Measurements from ENCODE around the gene ANKRD31. TPM values are rescaled to one million over a fixed set of nuclear protein-coding genes. Genes with fewer than 3 reads are reported as not detected.

ANKRD31 gene
- polyA plus RNA-seq, 1 experiment = 0.06 TPM

- Histone ChIP-seq H3K27ac (ENCODE audit: low read depth, low read length) (no peak overlapping the region), H3K4me3 (ENCODE audit: low read depth, low read length) (no peak overlapping the region), H3K27me3 (ENCODE audit: control insufficient read depth, insufficient read depth, low read length) (no peaks in the 10 kb centered on the region), H3K9me3 (ENCODE audit: control insufficient read depth, insufficient read depth, low read length) (no peaks in the 10 kb centered on the region)
- DNase-seq (ENCODE audit: low read depth, low spot score) = no peak
- no peak for TF ChIP-seq CTCF (IDR thresholded peaks at IDR 0.05; ENCODE audit: low read depth, low read length)
- POLR2A ChIA-PET = no interaction called here
- CTCF ChIA-PET = interaction anchor here (1.0 to 1.5 kb wide), 2 partner anchors 9 to 11 kb away, joined by 3 to 11 read pairs; no protein-coding TSS in a partner anchor
Measured at GRCh38 chr5:75059912-75060545, 176.6 kb downstream of the ANKRD31 start.

GRCh38 chr5:75058986-75059535 lies 177.6 kb downstream of the ANKRD31 start:
- no peak for TF ChIP-seq CTCF (IDR thresholded peaks at IDR 0.05; ENCODE audit: low read depth, low read length)
- DNase-seq (ENCODE audit: low read depth, low spot score) = no peak
- H3K9me3 ChIP-seq (ENCODE audit: control insufficient read depth, insufficient read depth, low read length) = no peaks in the 10 kb centered on the region
- POLR2A ChIA-PET = no interaction called here
- H3K27ac ChIP-seq (ENCODE audit: low read depth, low read length) = no peak overlapping the region
- no peak overlapping the region for H3K4me3 ChIP-seq (ENCODE audit: low read depth, low read length)
- CTCF ChIA-PET = interaction anchor here (1.5 kb wide), 1 partner anchor 9 kb away, joined by 11 read pairs; no protein-coding TSS in a partner anchor
- H3K27me3 ChIP-seq (ENCODE audit: control insufficient read depth, insufficient read depth, low read length) = peaks cover 4% of the 10 kb centered on the region

GRCh38 chr5:75057561-75057960 lies 179.1 kb downstream of the ANKRD31 start:
- CTCF ChIA-PET = interaction anchor here (0.7 to 1.6 kb wide), 2 partner anchors 7 to 179 kb away, joined by 3 to 5 read pairs; partner anchors contain the start of gene ANKRD31
- POLR2A ChIA-PET = no interaction called here

DNA sequence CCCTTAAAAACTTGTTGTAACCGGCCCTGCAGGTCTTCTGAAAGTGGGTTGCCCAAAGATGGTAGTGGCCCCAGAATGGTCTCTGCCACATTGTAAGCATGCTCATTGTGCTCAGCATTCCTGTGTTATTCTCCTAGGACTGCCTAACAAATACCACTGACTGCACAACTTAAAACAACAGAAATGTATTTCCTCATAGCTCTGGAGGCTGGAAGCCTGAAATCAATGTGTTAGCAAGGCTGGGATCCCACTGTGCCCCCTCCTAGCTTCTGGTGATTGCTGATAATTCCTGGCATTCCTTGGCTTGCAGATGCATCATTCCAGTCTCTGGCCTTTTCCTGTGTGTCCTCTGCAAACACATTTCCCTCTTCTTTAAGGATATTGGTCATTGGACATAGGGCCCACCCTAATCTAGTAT lies 180.9 kb downstream of the ANKRD31 start:
- no peak for TF ChIP-seq CTCF (IDR thresholded peaks at IDR 0.05; ENCODE audit: low read depth, low read length)
- CTCF ChIA-PET = interaction anchor here (0.5 to 0.8 kb wide), 2 partner anchors 181 to 340 kb away, joined by 3 to 4 read pairs; partner anchors contain the start of gene ANKRD31
- Histone ChIP-seq H3K27ac (ENCODE audit: low read depth, low read length) (no peak overlapping the region), H3K4me3 (ENCODE audit: low read depth, low read length) (no peak overlapping the region), H3K9me3 (ENCODE audit: control insufficient read depth, insufficient read depth, low read length) (no peaks in the 10 kb centered on the region; the same call in 1 of the 2 replicates), H3K27me3 (ENCODE audit: control insufficient read depth, insufficient read depth, low read length) (peaks cover 5% of the 10 kb centered on the region)
- DNase-seq (ENCODE audit: low read depth, low spot score) = no peak
- POLR2A ChIA-PET = no interaction called here

More at GRCh38 chr5:75057561-75057960, 179.1 kb downstream of the ANKRD31 start:
- DNase-seq (ENCODE audit: low read depth, low spot score) = no peak
- no peak for TF ChIP-seq CTCF (IDR thresholded peaks at IDR 0.05; ENCODE audit: low read depth, low read length)
- Histone ChIP-seq H3K9me3 (ENCODE audit: control insufficient read depth, insufficient read depth, low read length) (no peaks in the 10 kb centered on the region), H3K27me3 (ENCODE audit: control insufficient read depth, insufficient read depth, low read length) (peaks cover 5% of the 10 kb centered on the region), H3K4me3 (ENCODE audit: low read depth, low read length) (no peak overlapping the region), H3K27ac (ENCODE audit: low read depth, low read length) (no peak overlapping the region)
